CD4-positive, alpha-beta T cell treated with Interferon gamma for 1 hour (primary cell): ENCODE measurements around the gene MALRD1.

Experiments used
- DNase-seq: peaks from one replicate; pipeline ENCODE4 v3.0.0-alpha.2; 2020

The MALRD1 gene

GRCh38 chr10:19048489-19048888 is at the start of gene MALRD1:
MALRD1 (plus strand) TSS chr10:19048801; CDS start chr10:19048939, 138 bp downstream.
- no peak for DNase-seq

GRCh38 chr10:19003341-19003740 is 45.3 kb upstream of the MALRD1 start:
- DNase-seq, result no peak

GRCh38 chr10:19012111-19012510 is 36.5 kb upstream of the MALRD1 start:
- no peak for DNase-seq

DNA sequence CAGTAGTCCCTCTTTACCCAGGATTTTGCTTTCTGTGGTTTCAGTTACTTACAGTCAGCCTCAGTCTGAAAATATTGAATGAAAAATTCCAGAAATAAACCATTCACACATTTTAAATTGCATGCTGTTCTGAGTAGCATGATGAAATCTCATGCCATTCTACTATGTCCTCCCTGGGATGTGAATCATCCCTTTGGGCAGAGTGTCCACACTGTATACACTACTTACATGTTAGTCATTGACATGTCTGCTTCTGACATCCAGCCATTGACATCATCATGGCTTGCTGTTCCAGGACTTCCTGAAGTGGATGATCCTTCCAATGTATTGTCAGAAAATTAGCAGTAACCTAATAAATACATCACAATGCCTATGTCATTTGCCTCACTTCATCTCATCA is 34.6 kb upstream of the MALRD1 start:
- no peak for DNase-seq

- no peak for DNase-seq
Measured at GRCh38 chr10:19014498-19014897, 34.1 kb upstream of the MALRD1 start.

DNA sequence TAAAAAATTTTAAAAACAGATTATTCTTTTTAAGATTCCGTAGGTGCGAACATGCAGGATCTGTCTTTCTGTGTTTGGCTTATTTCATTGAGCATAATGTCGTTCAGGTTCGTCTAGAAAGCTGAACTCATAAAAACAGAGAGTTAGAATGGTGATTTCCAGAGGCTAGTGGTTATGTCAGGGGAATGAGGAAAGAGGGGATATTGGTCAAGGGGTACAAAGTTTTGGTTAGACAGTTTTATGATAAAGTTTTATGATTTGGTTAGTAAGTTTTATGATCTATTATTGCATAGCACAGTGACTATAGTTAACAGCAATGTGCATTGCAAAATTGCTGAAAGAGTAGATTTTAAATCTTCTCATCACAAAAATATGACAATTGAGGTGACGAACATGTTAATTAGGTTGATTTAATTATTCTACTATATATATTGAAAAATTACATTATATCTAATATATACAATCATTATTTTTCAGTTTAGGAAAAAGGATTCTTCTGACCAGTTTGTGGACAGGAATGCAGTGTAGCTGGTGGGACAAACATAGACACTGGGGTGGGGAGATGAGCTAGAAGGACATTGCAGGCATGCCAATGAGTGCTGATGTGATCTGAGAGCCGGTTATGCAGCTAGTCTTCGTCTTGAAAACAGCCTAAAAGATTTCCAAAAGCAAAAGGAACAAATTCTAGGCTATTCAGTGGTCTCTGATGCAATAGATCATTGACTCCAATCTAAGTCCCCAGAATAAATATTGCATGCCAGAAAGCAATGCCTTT is 31.3 kb upstream of the MALRD1 start:
- DNase-seq, result no peak

DNA sequence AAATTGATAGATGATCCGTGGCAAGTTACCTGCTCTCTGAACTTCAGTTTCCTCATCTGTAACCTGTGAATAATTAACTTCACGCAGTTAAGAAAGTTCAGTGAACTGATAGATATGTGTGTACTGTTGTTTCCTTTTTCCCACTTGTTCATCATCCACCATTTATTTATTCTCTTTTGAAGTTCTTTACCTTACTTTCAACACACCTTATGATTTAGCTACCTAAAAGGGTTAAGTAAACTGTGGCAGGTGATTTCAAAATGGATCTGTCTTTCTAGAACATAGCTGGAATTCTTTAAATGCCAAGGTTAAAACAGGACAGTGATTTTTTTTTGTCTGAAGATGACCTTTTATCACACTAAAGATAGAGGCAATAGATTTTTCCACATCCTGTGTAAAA is 27.4 kb upstream of the MALRD1 start:
- DNase-seq, result no peak

- no peak for DNase-seq
Measured at GRCh38 chr10:19024611-19025010, 24.0 kb upstream of the MALRD1 start.

GRCh38 chr10:19031763-19032162 is 16.8 kb upstream of the MALRD1 start:
- no peak for DNase-seq

GRCh38 chr10:19033741-19034140 is 14.9 kb upstream of the MALRD1 start:
- DNase-seq, result no peak

DNA sequence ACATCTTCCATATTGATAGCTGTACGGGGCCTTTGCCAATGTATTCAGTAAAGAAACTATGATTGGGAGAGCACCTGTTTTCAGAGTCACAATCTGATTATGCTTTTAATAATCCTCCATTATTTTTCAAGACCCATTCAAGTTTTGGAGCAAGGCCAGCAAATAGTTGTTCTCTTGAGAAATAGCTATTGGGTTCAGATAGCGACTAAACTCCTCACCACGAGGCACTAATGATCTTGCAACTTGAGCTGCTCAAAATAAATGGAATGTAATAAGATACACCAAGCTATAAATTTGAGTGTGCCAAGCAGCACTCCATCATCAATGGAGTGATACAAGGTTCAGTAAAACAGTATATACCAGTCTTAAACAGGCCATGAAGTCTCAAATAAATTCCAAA is 7.4 kb upstream of the MALRD1 start:
- DNase-seq, result no peak

DNA sequence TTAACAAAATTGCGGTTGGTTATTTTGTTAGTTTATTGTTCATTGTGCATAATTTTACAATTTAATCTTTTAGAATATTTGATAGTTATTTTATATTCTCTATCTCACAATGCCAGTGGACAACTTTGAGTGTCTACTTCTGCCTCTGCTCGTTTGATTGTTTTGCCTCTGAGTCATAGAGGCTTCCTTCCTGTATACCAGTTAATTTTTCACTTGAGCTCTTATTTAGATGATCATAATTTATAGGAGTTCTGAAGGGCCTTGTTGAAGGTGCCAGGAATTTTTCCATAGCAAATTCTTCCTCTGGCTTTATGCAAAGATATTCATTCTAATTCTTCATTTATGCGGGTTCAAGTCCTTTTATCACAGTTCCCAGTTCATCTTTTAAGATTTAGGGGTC is 5.2 kb upstream of the MALRD1 start:
- DNase-seq, result no peak

- DNase-seq, result no peak
Measured at GRCh38 chr10:19046679-19047078, 1.9 kb upstream of the MALRD1 start.

GRCh38 chr10:19048891-19049290 is 290 bp downstream of the MALRD1 start:
- no peak for DNase-seq

- no peak for DNase-seq
Measured at GRCh38 chr10:19049567-19049966, 966 bp downstream of the MALRD1 start.

GRCh38 chr10:19054289-19054835 is 5.8 kb downstream of the MALRD1 start:
- no peak for DNase-seq

DNA sequence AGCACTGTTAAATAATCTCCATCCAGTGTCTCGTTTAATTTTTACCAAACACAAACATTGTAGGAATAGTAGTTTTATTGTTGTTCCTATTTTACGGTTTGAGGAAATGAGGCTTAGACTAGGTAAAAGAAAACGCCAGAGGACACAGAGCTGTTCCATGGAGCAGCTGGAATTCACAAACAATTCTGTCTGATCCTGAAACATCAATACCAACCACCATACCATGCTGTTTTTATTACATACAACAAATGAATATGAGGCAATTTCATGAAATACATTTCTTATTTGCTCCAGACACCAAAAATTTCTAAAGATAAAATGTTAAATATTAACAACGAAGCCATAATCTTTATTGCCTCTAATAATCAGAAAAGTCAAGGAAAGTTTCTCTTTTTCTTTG is 9.4 kb downstream of the MALRD1 start:
- no peak for DNase-seq

GRCh38 chr10:19063986-19064385 is 15.4 kb downstream of the MALRD1 start:
- DNase-seq, result no peak

GRCh38 chr10:19071946-19072345 is 23.3 kb downstream of the MALRD1 start:
- DNase-seq, result no peak

- no peak for DNase-seq
Measured at GRCh38 chr10:19077276-19077675, 28.7 kb downstream of the MALRD1 start.

GRCh38 chr10:19096501-19097073 is 48.0 kb downstream of the MALRD1 start:
- DNase-seq, result no peak

- no peak for DNase-seq
Measured at GRCh38 chr10:19097151-19097550, 48.5 kb downstream of the MALRD1 start.

DNA sequence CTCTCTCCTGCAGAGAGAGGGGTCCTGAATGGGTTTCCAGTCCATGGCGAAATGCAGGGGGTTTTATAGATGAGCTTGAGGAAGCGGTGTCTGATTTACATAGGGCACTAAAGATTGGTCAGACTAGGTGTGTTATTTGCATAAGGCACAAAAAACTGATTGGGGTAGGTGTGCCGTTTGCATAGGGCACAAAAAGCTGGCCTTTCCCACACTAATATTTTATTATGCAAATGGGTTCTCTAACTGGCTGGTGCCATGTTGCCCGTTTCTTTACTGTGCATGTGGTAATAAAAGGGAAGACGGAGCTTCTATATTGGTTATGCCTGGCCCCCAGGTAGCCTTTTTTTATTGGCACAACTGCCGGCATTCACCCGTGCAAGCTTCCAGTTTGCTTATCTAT is 50.2 kb downstream of the MALRD1 start:
- DNase-seq, result no peak

DNA sequence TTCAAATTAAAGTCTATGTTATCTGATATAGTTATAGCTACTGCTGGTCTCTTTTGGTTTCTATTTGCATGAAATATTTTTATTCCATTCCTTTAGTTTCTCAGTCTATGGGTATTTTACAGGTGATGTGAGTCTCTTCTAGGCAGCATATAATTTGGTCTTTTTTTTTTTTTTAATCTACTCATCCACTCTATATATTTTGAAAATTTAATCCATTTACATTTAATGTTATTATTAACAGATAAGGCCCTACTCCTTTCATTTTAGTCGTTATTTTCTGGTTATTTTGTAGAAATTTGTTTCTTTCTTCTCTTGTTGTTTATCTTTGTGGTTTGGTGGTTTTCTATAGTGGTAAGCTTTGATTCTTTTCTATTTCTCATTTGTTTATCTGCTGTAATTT is 58.8 kb downstream of the MALRD1 start:
- DNase-seq, result no peak
